HG02678 (cell line): ENCODE data around the gene USP3.

Experiments used
- ATAC-seq: cut with Tn5 transposase; IDR thresholded peaks from one replicate; pipeline ENCODE4 v1.9.1; 2021; ENCODE audit warnings: mild to moderate bottlenecking, moderate library complexity; ENCODE audit not compliant: unreplicated experiment

Gene USP3

GRCh38 chr15:63538876-63539275, 34.5 kb downstream of the USP3 start:
- no peak for ATAC-seq

- no peak for ATAC-seq
Measured at GRCh38 chr15:63539521-63539920, 35.1 kb downstream of the USP3 start.

GRCh38 chr15:63539998-63540397, 35.6 kb downstream of the USP3 start:
- ATAC-seq = no peak

GRCh38 chr15:63540449-63540848, 36.1 kb downstream of the USP3 start:
- no peak for ATAC-seq

- no peak for ATAC-seq
Measured at GRCh38 chr15:63544258-63545026, 40.0 kb downstream of the USP3 start.

GRCh38 chr15:63545520-63545919, 41.1 kb downstream of the USP3 start:
- ATAC-seq = no peak

- ATAC-seq = no peak
Measured at GRCh38 chr15:63551400-63551799, 47.0 kb downstream of the USP3 start.

- ATAC-seq = no peak
Measured at GRCh38 chr15:63553388-63553791, 49.0 kb downstream of the USP3 start.

- no peak for ATAC-seq
Measured at GRCh38 chr15:63554337-63554927, 50.0 kb downstream of the USP3 start.

- ATAC-seq = no peak
Measured at GRCh38 chr15:63555507-63555906, 51.1 kb downstream of the USP3 start.

- no peak for ATAC-seq
Measured at GRCh38 chr15:63556246-63556645, 51.9 kb downstream of the USP3 start.

GRCh38 chr15:63556736-63557135, 52.3 kb downstream of the USP3 start:
- ATAC-seq = no peak

GRCh38 chr15:63559753-63560152, 55.4 kb downstream of the USP3 start:
- ATAC-seq = no peak

- no peak for ATAC-seq
Measured at GRCh38 chr15:63560741-63561448, 56.5 kb downstream of the USP3 start.

- no peak for ATAC-seq
Measured at GRCh38 chr15:63564093-63564492, 59.7 kb downstream of the USP3 start.

GRCh38 chr15:63565536-63566186, 61.3 kb downstream of the USP3 start:
- no peak for ATAC-seq

GRCh38 chr15:63572749-63573464, 68.5 kb downstream of the USP3 start:
- ATAC-seq = no peak

GRCh38 chr15:63573533-63573932, 69.1 kb downstream of the USP3 start:
- ATAC-seq = no peak

- ATAC-seq = no peak
Measured at GRCh38 chr15:63575312-63575711, 70.9 kb downstream of the USP3 start.

GRCh38 chr15:63576441-63576840, 72.0 kb downstream of the USP3 start:
- ATAC-seq = no peak

GRCh38 chr15:63582179-63582578, 77.8 kb downstream of the USP3 start:
- no peak for ATAC-seq
